Measurements from ENCODE around the gene ING5.
"Not testable (repeated sequence)": the region's sequence is repeated elsewhere in the genome, so short reads cannot be mapped to it uniquely, and the experiment has no call there.

ING5 gene

DNA sequence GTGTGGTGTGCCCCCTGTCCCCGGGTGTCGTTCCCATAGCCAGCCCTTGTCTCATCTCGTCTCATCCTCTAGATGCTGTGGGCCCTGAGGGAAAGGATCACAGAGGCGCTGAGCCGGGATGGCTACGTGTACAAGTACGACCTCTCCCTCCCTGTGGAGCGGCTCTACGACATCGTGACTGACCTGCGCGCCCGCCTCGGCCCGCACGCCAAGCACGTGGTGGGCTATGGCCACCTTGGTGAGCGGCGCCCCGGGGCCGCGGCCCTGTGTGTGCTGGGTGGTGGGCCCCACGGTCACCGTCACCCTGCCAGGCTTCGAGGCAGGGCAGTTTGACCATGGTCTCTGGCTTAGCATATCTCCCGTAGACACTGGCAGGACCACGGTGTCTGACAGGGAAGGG is 53.9 kb downstream of the ING5 start:
- Histone ChIP-seq H2AFZ (ENCODE audit: low read length) (no peak overlapping the region), H3K4me3 (ENCODE audit: low read depth, low read length, poor library complexity, severe bottlenecking) (no peak overlapping the region), H3K79me2 (ENCODE audit: insufficient read depth, low read length) (no peaks in the 10 kb centered on the region), H3K4me1 (ENCODE audit: insufficient read depth, low read length, severe bottlenecking) (no peaks in the 10 kb centered on the region), H3K9ac (ENCODE audit: low read length) (no peak overlapping the region), H3F3A (ENCODE audit: insufficient read depth, low read length) (no peaks in the 10 kb centered on the region), H3K27me3 (ENCODE audit: insufficient read depth, low read length) (no peaks in the 10 kb centered on the region), H3K4me2 (ENCODE audit: low read length) (no peak overlapping the region), H3K27ac (ENCODE audit: low read depth, low read length, poor library complexity, severe bottlenecking) (no peak overlapping the region), H3K36me3 (ENCODE audit: insufficient read depth, low read length) (peaks cover 59% of the 10 kb centered on the region), H3K9me3 (ENCODE audit: low read length) (no peaks in the 10 kb centered on the region), H4K20me1 (ENCODE audit: insufficient read depth, low read length) (no peaks in the 10 kb centered on the region), H3K9me2 (ENCODE audit: low read depth, low read length) (no peaks in the 10 kb centered on the region)
- no peak for TF ChIP-seq EZH2 (IDR thresholded peaks at IDR 0.05; ENCODE audit: borderline replicate concordance, low read length)
- TF ChIP-seq, protein P1, sequence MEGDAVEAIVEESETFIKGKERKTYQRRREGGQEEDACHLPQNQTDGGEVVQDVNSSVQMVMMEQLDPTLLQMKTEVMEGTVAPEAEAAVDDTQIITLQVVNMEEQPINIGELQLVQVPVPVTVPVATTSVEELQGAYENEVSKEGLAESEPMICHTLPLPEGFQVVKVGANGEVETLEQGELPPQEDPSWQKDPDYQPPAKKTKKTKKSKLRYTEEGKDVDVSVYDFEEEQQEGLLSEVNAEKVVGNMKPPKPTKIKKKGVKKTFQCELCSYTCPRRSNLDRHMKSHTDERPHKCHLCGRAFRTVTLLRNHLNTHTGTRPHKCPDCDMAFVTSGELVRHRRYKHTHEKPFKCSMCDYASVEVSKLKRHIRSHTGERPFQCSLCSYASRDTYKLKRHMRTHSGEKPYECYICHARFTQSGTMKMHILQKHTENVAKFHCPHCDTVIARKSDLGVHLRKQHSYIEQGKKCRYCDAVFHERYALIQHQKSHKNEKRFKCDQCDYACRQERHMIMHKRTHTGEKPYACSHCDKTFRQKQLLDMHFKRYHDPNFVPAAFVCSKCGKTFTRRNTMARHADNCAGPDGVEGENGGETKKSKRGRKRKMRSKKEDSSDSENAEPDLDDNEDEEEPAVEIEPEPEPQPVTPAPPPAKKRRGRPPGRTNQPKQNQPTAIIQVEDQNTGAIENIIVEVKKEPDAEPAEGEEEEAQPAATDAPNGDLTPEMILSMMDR (IDR thresholded peaks at IDR 0.05; ENCODE audit: low read length), result no peak

DNA sequence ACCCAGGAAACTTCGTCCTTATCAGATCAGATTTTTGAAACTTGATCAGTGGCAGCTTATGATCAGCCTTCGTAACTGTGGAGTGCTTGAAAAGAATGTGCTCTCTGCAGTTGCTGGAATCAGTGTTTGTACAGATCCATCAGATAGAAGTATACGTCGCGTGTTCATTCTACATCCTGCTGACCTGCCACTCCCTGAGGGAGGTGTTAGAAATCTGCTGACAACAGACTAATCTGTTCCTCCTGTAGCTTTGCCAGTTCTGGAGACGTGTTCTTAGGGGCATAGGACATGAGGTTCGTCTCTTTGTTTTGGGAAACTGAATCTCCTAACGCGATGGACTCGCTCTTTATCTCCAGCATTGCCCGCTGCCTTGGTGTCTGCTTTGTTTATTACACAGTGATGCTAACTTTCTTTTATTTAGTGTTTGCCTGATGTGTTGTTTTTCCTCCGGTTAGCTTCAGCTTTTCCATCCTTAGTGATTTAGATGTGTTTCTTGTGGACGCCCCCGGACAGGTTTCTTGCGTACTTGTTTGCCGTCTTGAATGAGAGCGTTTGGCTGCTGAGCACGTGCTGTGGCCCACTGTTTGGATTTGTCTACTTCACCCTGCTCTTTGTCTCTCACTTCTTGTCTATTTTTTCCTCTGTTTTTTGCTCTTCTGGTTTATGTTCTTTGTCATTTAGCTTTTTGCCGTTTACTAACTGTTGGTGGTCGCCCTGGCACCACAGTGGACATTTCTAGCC is 57.4 kb downstream of the ING5 start:
- Histone ChIP-seq H3K79me2 (ENCODE audit: insufficient read depth, low read length) (no peaks in the 10 kb centered on the region), H3K4me1 (ENCODE audit: insufficient read depth, low read length, severe bottlenecking) (no peaks in the 10 kb centered on the region), H3K27ac (ENCODE audit: low read depth, low read length, poor library complexity, severe bottlenecking) (no peak overlapping the region), H3K27me3 (ENCODE audit: insufficient read depth, low read length) (no peaks in the 10 kb centered on the region), H3F3A (ENCODE audit: insufficient read depth, low read length) (no peaks in the 10 kb centered on the region), H2AFZ (ENCODE audit: low read length) (no peak overlapping the region), H4K20me1 (ENCODE audit: insufficient read depth, low read length) (no peaks in the 10 kb centered on the region), H3K4me2 (ENCODE audit: low read length) (no peak overlapping the region), H3K36me3 (ENCODE audit: insufficient read depth, low read length) (peaks cover 49% of the 10 kb centered on the region), H3K9ac (ENCODE audit: low read length) (no peak overlapping the region), H3K9me2 (ENCODE audit: low read depth, low read length) (no peaks in the 10 kb centered on the region), H3K4me3 (ENCODE audit: low read depth, low read length, poor library complexity, severe bottlenecking) (no peak overlapping the region), H3K9me3 (ENCODE audit: low read length) (no peaks in the 10 kb centered on the region)
- TF ChIP-seq, protein P1 (IDR thresholded peaks at IDR 0.05; ENCODE audit: low read length), result no peak
- TF ChIP-seq EZH2 (IDR thresholded peaks at IDR 0.05; ENCODE audit: borderline replicate concordance, low read length), result no peak

DNA sequence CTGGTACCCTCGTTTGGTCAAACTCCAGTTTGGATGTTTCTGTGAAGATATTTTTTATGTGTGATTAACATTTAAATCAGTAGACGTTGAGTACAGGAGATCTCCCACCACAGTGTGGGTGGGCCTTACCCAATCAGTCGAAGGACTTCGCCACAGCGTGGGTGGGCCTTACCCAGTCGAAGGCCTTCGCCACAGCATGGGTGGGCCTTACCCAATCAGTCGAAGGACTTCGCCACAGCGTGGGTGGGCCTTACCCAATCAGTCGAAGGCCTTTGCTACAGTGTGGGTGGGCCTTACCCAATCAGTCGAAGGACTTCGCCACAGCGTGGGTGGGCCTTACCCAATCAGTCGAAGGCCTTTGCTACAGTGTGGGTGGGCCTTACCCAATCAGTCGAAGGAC is 58.1 kb downstream of the ING5 start:
- H3K27me3 ChIP-seq (ENCODE audit: insufficient read depth, low read length); H3K79me2 ChIP-seq (ENCODE audit: insufficient read depth, low read length); H3K9ac ChIP-seq (ENCODE audit: low read length); H3K4me3 ChIP-seq (ENCODE audit: low read depth, low read length, poor library complexity, severe bottlenecking); H4K20me1 ChIP-seq (ENCODE audit: insufficient read depth, low read length); H3K9me3 ChIP-seq (ENCODE audit: low read length); H3K27ac ChIP-seq (ENCODE audit: low read depth, low read length, poor library complexity, severe bottlenecking); H3K4me1 ChIP-seq (ENCODE audit: insufficient read depth, low read length, severe bottlenecking); H3K9me2 ChIP-seq (ENCODE audit: low read depth, low read length); H3F3A ChIP-seq (ENCODE audit: insufficient read depth, low read length); H2AFZ ChIP-seq (ENCODE audit: low read length); H3K4me2 ChIP-seq (ENCODE audit: low read length): not testable (repeated sequence)
- H3K36me3 ChIP-seq (ENCODE audit: insufficient read depth, low read length), result peaks cover 46% of the 10 kb centered on the region

DNA sequence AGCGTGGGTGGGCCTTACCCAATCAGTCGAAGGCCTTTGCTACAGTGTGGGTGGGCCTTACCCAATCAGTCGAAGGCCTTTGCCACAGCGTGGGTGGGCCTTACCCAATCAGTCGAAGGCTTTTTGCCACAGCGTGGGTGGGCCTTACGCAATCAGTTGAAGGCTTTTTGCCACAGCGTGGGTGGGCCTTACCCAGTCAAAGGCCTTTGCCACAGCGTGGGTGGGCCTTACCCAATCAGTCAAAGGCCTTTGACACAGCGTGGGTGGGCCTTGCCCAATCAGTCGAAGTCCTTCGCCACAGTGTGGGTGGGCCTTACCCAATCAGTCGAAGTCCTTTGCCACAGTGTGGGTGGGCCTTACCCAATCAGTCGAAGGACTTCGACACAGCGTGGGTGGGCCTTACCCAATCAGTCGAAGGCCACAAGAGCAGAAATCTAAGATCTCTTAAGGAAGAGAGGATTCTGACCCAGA is 58.5 kb downstream of the ING5 start:
- Histone ChIP-seq H3K27ac (ENCODE audit: low read depth, low read length, poor library complexity, severe bottlenecking) (no peak overlapping the region), H3K4me3 (ENCODE audit: low read depth, low read length, poor library complexity, severe bottlenecking) (no peak overlapping the region), H3F3A (ENCODE audit: insufficient read depth, low read length) (no peaks in the 10 kb centered on the region), H3K9ac (ENCODE audit: low read length) (no peak overlapping the region), H4K20me1 (ENCODE audit: insufficient read depth, low read length) (no peaks in the 10 kb centered on the region), H3K79me2 (ENCODE audit: insufficient read depth, low read length) (no peaks in the 10 kb centered on the region), H3K9me2 (ENCODE audit: low read depth, low read length) (no peaks in the 10 kb centered on the region), H3K4me1 (ENCODE audit: insufficient read depth, low read length, severe bottlenecking) (no peaks in the 10 kb centered on the region), H3K9me3 (ENCODE audit: low read length) (no peaks in the 10 kb centered on the region), H3K36me3 (ENCODE audit: insufficient read depth, low read length) (peaks cover 42% of the 10 kb centered on the region), H3K4me2 (ENCODE audit: low read length) (no peak overlapping the region), H2AFZ (ENCODE audit: low read length) (no peak overlapping the region), H3K27me3 (ENCODE audit: insufficient read depth, low read length) (no peaks in the 10 kb centered on the region)
- no peak for TF ChIP-seq EZH2 (IDR thresholded peaks at IDR 0.05; ENCODE audit: borderline replicate concordance, low read length)
- TF ChIP-seq, protein P1 (IDR thresholded peaks at IDR 0.05; ENCODE audit: low read length), result no peak
